ENCODE measurements around the gene STXBP2. TPM values are rescaled to one million over a fixed set of nuclear protein-coding genes. Genes with fewer than 3 reads are reported as not detected.
A peak's percentile ranks its signal among the peaks of the same experiment; 100 is the strongest.

The STXBP2 gene
- total RNA-seq, 1 donor from 2014 or later: 83.4 TPM

- no peaks in the 10 kb centered on the region for H3K9me3 Mint-ChIP-seq
- H3K27ac Mint-ChIP-seq: no peak overlapping the region
- DNase-seq: no peak
- H3K27me3 Mint-ChIP-seq: peaks cover under 1% of the 10 kb centered on the region
- H3K4me3 Mint-ChIP-seq: no peak overlapping the region
- H3K4me1 Mint-ChIP-seq: peaks cover 2% of the 10 kb centered on the region
- no peaks in the 10 kb centered on the region for H3K36me3 Mint-ChIP-seq (ENCODE audit: low read depth)
- intact Hi-C loops (cut with micrococcal nuclease): no loop called here
Observed at GRCh38 chr19:7607212-7607873, 29.6 kb upstream of the STXBP2 start.

GRCh38 chr19:7607874-7608560 lies 28.9 kb upstream of the STXBP2 start:
- no peaks in the 10 kb centered on the region for H3K36me3 Mint-ChIP-seq (ENCODE audit: low read depth)
- no peaks in the 10 kb centered on the region for H3K9me3 Mint-ChIP-seq
- no peak for DNase-seq
- H3K27me3 Mint-ChIP-seq: no peaks in the 10 kb centered on the region
- no peak overlapping the region for H3K4me3 Mint-ChIP-seq
- H3K27ac Mint-ChIP-seq: no peak overlapping the region
- peaks cover 2% of the 10 kb centered on the region for H3K4me1 Mint-ChIP-seq
- intact Hi-C loops (cut with micrococcal nuclease): no loop called here

- Mint-ChIP-seq H3K27ac (no peak overlapping the region), H3K27me3 (no peaks in the 10 kb centered on the region), H3K36me3 (ENCODE audit: low read depth) (no peaks in the 10 kb centered on the region), H3K4me3 (no peak overlapping the region), H3K4me1 (peaks cover 2% of the 10 kb centered on the region), H3K9me3 (no peaks in the 10 kb centered on the region)
- intact Hi-C loops (cut with micrococcal nuclease): no loop called here
- DNase-seq: no peak
Observed at GRCh38 chr19:7610491-7611240, 26.2 kb upstream of the STXBP2 start.

- H3K9me3 Mint-ChIP-seq: no peaks in the 10 kb centered on the region
Observed at GRCh38 chr19:7611541-7612279, 25.2 kb upstream of the STXBP2 start.

GRCh38 chr19:7612282-7613274 lies 24.3 kb upstream of the STXBP2 start:
- H3K4me3 Mint-ChIP-seq: no peak overlapping the region
- intact Hi-C loops (cut with micrococcal nuclease): no loop called here
- no peaks in the 10 kb centered on the region for H3K27me3 Mint-ChIP-seq
- no peaks in the 10 kb centered on the region for H3K9me3 Mint-ChIP-seq
- H3K36me3 Mint-ChIP-seq (ENCODE audit: low read depth): no peaks in the 10 kb centered on the region
- no peak overlapping the region for H3K27ac Mint-ChIP-seq
- no peaks in the 10 kb centered on the region for H3K4me1 Mint-ChIP-seq
- DNase-seq: no peak

More at GRCh38 chr19:7611541-7612279, 25.2 kb upstream of the STXBP2 start:
- H3K36me3 Mint-ChIP-seq (ENCODE audit: low read depth): no peaks in the 10 kb centered on the region
- no peak for DNase-seq
- H3K4me1 Mint-ChIP-seq: no peaks in the 10 kb centered on the region
- H3K27ac Mint-ChIP-seq: no peak overlapping the region
- intact Hi-C loops (cut with micrococcal nuclease): no loop called here
- H3K27me3 Mint-ChIP-seq: no peaks in the 10 kb centered on the region
- no peak overlapping the region for H3K4me3 Mint-ChIP-seq

GRCh38 chr19:7614859-7615741 lies 21.8 kb upstream of the STXBP2 start:
- H3K9me3 Mint-ChIP-seq: no peaks in the 10 kb centered on the region
- H3K27ac Mint-ChIP-seq: no peak overlapping the region
- peaks cover 6% of the 10 kb centered on the region for H3K36me3 Mint-ChIP-seq (ENCODE audit: low read depth)

GRCh38 chr19:7617172-7617571 lies 19.7 kb upstream of the STXBP2 start:
- Mint-ChIP-seq H3K4me3 (no peak overlapping the region), H3K4me1 (no peaks in the 10 kb centered on the region), H3K27me3 (no peaks in the 10 kb centered on the region), H3K36me3 (ENCODE audit: low read depth) (peaks cover 15% of the 10 kb centered on the region), H3K27ac (no peak overlapping the region), H3K9me3 (no peaks in the 10 kb centered on the region)
- no peak for DNase-seq
- intact Hi-C loops (cut with micrococcal nuclease): no loop called here

More at GRCh38 chr19:7614859-7615741, 21.8 kb upstream of the STXBP2 start:
- Mint-ChIP-seq H3K4me1 (no peaks in the 10 kb centered on the region), H3K27me3 (no peaks in the 10 kb centered on the region), H3K4me3 (no peak overlapping the region)
- intact Hi-C loops (cut with micrococcal nuclease): no loop called here
- no peak for DNase-seq

GRCh38 chr19:7617735-7618134 lies 19.2 kb upstream of the STXBP2 start:
- no peaks in the 10 kb centered on the region for H3K9me3 Mint-ChIP-seq
- H3K36me3 Mint-ChIP-seq (ENCODE audit: low read depth): peaks cover 16% of the 10 kb centered on the region
- no peak overlapping the region for H3K27ac Mint-ChIP-seq
- H3K4me3 Mint-ChIP-seq: no peak overlapping the region
- intact Hi-C loops (cut with micrococcal nuclease): no loop called here
- no peak for DNase-seq
- no peaks in the 10 kb centered on the region for H3K27me3 Mint-ChIP-seq
- no peaks in the 10 kb centered on the region for H3K4me1 Mint-ChIP-seq

- no peak overlapping the region for H3K27ac Mint-ChIP-seq
- intact Hi-C loops (cut with micrococcal nuclease): no loop called here
- peaks cover 22% of the 10 kb centered on the region for H3K36me3 Mint-ChIP-seq (ENCODE audit: low read depth)
- no peak for DNase-seq
- H3K27me3 Mint-ChIP-seq: no peaks in the 10 kb centered on the region
- H3K4me3 Mint-ChIP-seq: no peak overlapping the region
- no peaks in the 10 kb centered on the region for H3K4me1 Mint-ChIP-seq
- no peaks in the 10 kb centered on the region for H3K9me3 Mint-ChIP-seq
Observed at GRCh38 chr19:7618348-7618747, 18.6 kb upstream of the STXBP2 start.

GRCh38 chr19:7618771-7619510 lies 18.0 kb upstream of the STXBP2 start:
- Mint-ChIP-seq H3K4me3 (no peak overlapping the region), H3K36me3 (ENCODE audit: low read depth) (peaks cover 23% of the 10 kb centered on the region), H3K27ac (peak overlapping the region; percentile 66), H3K4me1 (no peaks in the 10 kb centered on the region), H3K9me3 (no peaks in the 10 kb centered on the region), H3K27me3 (no peaks in the 10 kb centered on the region)
- no peak for DNase-seq
- intact Hi-C loops (cut with micrococcal nuclease): no loop called here

DNA sequence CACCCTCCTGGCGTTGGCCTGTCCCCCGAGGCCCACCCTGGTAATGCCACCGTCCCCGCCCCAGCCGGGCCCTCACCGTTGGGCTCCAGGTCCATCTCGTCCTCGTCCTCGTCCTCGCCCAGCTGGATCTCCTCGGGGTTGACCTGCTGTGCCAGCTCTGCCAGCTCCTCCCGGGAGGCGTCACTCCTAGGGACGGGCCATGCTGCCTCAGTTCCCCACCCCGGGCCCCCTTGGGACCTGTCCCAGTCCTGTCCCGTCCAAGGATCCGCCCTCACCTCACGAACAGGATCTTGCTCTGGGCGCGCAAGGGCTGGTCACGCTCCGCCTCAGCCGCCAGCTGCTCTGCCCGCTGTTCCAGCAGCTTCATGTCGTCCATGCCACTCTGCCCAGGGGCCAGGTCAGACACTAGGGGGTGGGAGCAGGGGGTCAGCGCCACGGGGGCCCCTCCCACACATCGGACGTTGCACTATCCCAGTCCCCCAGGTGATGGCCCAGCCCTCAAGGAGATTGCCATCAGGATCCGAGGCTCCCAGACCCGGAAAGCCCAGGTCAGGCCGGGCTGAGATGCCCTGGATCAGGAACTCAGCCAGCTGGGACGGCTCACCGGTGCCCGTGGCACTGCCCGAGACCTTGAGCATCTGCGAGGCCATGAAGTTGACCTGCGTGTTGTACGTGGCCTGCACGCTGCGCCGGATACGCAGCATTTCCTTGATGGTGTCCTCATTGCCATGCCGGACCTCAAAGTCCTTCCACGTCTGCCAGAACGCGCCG lies 17.1 kb upstream of the STXBP2 start:
- Mint-ChIP-seq H3K36me3 (ENCODE audit: low read depth) (peaks cover 27% of the 10 kb centered on the region), H3K4me3 (no peak overlapping the region)
- intact Hi-C loops (cut with micrococcal nuclease): no loop called here

More for the DNA sequence above, 17.1 kb upstream of the STXBP2 start:
- DNase-seq: no peak
- Mint-ChIP-seq H3K9me3 (no peaks in the 10 kb centered on the region), H3K27me3 (no peaks in the 10 kb centered on the region), H3K4me1 (no peaks in the 10 kb centered on the region), H3K27ac (no peak overlapping the region)
